ENCODE measurements around the gene SLC50A1.

The SLC50A1 gene

DNA sequence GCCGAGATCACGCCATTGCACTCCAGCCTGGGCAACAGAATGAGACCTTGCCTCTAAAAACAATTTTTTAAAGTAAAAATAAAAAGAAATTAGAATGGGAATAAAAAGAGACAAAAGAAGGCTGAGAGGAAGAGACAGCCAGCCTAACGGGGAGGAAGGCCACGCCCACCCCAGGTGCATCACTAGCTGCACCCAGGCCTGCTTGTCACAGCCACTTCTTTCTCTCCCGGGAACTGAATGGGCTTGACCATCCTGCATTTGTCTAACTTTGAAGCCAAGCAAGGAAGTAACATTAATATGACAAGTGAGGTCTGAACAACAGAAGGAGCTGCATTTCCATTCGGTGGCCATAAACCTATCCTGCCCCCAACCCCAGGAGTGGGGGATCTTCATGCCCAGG, 28.8 kb upstream of the SLC50A1 start:
- TF ChIP-seq, protein P1, sequence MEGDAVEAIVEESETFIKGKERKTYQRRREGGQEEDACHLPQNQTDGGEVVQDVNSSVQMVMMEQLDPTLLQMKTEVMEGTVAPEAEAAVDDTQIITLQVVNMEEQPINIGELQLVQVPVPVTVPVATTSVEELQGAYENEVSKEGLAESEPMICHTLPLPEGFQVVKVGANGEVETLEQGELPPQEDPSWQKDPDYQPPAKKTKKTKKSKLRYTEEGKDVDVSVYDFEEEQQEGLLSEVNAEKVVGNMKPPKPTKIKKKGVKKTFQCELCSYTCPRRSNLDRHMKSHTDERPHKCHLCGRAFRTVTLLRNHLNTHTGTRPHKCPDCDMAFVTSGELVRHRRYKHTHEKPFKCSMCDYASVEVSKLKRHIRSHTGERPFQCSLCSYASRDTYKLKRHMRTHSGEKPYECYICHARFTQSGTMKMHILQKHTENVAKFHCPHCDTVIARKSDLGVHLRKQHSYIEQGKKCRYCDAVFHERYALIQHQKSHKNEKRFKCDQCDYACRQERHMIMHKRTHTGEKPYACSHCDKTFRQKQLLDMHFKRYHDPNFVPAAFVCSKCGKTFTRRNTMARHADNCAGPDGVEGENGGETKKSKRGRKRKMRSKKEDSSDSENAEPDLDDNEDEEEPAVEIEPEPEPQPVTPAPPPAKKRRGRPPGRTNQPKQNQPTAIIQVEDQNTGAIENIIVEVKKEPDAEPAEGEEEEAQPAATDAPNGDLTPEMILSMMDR (IDR thresholded peaks at IDR 0.05), result no peak
- DNase-seq (ENCODE audit: low spot score), result no peak
- Histone ChIP-seq H3K4me3 (no peak overlapping the region), H3K27ac (no peak overlapping the region)

DNA sequence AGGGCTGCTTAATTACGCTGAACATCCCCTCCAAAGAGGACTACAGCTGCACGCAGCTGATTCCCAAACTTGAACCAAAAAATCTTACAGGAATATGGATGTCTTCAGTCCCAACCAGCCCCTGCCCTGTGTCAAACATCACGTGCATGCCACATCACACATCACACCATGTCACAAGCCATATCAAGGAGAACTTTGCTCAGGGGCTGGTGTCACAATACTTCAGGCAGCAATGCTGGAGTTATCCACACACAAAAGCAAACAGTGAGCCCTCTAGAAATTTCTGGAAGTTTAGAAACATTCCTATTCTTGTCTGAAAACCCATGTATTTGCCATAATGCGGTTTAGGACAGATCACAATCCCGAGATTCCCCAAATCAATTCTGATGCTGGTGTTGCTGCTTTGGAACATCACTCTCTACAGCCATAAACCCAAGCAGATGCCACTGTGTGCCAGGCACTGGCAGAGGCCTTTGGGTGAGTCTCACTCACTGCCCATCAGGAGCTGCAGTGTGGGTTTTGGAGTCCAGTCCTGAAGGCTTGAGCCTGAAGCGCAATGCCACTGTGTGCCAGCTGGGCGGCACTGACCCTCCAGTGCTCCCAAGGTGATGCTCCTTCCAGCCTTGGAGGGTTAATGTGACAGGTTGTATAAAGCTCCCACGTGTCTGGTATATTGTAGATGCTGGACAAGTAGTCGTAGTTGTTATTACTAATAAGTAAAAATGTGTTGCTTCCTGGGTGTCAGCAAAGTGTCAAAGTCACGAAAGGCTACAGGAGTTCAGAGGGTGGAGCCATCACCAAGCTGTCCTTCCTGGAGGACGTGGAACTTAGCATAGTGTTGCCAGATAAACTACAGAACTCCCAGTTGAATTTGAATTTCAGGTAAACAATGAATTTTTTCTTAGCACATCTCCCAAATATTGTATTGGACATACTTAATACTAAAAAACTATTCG, 28.1 kb upstream of the SLC50A1 start:
- Histone ChIP-seq H3K4me3 (no peak overlapping the region), H3K27ac (no peak overlapping the region)
- no peak for DNase-seq (ENCODE audit: low spot score)
- TF ChIP-seq, protein P1 (IDR thresholded peaks at IDR 0.05), result no peak

DNA sequence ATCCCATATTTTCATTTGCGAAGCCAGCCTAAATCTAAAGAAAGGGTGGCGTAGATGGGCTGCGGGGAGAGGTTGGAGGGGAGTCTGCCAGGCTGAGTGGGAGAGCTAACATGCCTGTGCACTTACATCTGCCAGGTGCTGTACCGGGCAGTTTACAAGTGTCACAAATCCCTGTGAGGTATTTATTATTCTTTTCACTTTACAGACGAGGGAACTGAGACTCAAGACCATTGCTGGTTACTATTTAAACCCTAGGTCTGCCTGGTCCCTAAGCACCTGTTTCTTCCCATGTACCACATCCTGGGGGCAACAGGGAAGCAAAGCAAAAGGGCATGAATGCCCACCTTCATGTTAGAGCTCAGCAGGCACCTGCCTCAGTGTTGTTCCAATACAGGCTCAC, 27.4 kb upstream of the SLC50A1 start:
- TF ChIP-seq, protein P1 (IDR thresholded peaks at IDR 0.05), result no peak
- Histone ChIP-seq H3K4me3 (no peak overlapping the region), H3K27ac (no peak overlapping the region)
- no peak for DNase-seq (ENCODE audit: low spot score)

DNA sequence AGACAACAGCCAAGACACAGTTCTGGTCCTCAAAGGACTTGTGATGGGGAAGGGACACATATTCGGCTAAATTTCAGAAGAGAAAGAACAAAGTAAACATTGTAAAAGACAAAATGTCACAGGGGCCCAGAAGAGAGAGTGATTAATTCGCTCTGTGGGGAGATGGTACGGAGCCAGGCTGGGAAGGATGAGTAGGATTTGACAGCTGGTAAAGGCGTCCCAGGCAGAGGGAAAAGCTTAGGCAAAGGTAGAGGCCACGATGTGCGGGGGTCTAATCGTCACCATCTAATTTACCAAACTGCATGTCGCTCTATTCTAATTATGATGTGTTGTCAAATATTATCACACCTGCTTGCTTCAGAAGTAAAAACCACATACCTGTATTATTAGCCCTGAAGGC, 25.3 kb upstream of the SLC50A1 start:
- TF ChIP-seq, protein P1 (IDR thresholded peaks at IDR 0.05), result no peak
- no peak overlapping the region for H3K27ac ChIP-seq
- H3K4me3 ChIP-seq, result no peak overlapping the region
- no peak for DNase-seq (ENCODE audit: low spot score)

DNA sequence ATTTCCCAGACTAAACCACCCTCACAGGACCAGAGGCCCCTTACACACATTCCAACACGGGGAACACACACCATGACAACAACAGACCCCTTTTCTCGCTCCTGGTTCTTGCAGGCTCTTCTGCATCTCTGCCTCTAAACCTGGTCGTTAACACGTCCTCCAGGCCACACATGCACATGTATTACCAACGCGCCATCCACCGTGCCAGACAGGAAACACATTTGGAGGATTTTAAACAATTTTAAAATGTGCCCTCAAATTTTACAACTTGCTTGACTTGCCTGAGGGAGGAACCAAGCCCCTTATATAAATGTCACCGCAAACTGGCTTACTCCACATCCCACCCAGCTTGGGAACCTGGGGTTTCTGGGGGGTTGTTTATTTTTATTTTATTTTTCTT, 24.8 kb upstream of the SLC50A1 start:
- TF ChIP-seq, protein P1 (IDR thresholded peaks at IDR 0.05), result no peak
- DNase-seq (ENCODE audit: low spot score), result no peak
- Histone ChIP-seq H3K4me3 (no peak overlapping the region), H3K27ac (no peak overlapping the region)

DNA sequence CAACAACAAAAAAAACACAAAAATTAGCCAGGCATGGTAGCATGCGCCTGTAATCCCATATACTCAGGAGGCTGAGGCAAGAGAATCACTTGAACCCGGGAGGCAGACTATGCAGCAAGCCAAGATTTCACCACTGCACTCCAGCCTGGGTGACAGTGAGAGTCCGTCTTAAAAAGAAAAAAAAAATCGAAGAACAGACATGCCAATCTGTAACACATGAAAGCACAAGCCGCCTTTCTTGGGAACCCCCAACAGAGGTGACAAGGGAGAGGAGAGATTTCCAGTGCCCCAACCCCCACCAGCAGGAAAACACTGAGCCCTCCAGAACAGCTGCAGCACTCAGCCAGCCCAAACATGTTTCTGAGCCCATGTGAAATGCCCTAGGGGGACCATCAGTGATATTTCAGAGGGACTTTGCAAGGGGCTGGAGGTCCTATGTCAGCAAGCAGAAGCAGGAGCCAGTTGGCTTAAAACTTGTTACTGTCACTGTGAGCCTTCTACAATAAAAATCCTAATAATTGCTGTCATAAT, 22.1 kb upstream of the SLC50A1 start:
- DNase-seq (ENCODE audit: low spot score), result no peak
- TF ChIP-seq, protein P1 (IDR thresholded peaks at IDR 0.05), result no peak
- no peak overlapping the region for H3K27ac ChIP-seq

More for the DNA sequence above, 22.1 kb upstream of the SLC50A1 start:
- H3K4me3 ChIP-seq, result no peak overlapping the region
